Right kidney (tissue), 1 donor: ENCODE measurements around the gene GSTO2.
A peak's percentile ranks its signal among the peaks of the same experiment; 100 is the strongest.

Experiments used
- DNase-seq: peaks from one replicate; pipeline ENCODE4 v3.0.0-alpha.2; 2016

GSTO2 gene

DNA sequence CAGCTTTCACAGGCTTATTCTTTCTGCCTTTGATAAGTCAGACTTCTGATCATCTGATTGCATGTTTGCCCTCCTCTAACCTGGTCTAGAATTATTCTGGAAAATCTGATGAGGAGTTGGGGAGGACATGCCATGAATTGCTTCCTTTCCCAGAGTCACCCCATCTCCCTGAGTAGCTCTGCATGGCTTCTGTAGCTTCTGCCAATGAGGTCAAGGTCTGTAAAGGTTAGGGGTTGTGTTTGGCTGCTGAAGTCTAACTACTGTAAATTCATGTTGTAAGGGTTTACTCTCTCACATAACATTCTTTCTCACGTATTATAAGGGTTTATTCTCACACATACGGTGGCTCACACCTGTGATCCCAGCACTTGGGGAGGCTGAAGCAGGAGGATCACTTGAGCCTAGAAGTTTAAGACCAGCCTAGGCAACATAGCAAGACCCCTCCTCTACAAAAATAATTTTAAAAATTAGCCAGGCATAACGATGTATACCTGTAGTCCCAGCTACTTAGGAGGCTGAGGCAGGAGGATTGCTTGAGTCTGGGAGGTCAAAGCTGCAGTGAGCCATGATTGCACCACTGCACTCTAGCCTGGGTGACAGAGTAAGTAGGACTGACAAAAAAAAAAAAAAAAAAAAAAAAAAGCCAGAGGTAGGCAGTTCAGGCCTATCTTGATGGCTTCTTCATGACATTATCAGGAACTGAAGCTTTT, 10.7 kb downstream of the GSTO2 start:
- DNase-seq = no peak

DNA sequence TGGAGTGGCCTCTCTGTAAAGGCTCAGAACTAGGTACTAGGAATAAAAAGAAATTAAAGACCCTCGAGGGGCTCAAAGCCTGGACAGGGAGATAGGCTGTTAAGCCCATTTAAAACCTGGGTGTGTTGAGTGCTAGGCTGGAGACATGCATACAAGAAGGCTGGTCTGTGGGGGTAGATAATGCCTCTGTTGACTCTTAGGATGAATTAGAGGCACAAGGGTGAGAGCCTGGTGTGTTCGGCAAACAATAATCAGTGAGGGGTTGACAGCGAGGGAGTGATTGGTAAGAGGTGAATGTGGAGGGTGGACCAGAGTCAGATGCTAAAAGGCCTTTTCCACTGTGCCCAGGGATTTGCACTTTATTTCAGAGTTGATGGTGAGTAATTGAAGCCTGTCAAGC, 12.7 kb downstream of the GSTO2 start:
- DNase-seq = no peak

DNA sequence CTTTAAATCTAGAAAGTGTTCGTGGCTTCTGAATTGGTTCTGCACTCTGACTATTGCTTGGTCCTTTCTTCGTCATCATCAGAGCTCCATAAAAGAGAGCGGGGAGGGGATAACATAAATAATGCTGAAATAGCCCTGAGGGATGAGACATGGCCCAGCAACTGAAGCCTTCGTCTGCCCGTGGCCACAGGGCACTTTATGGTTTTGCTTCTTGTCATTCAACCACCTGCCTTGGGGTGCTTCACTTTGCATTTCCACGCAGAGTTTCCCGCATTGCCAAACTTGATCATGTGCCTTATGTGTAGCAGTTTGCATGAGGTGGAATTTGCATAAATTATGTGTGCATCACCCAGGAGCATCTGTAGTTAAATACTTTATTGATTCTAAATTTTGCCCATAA, 15.9 kb downstream of the GSTO2 start:
- no peak for DNase-seq

DNA sequence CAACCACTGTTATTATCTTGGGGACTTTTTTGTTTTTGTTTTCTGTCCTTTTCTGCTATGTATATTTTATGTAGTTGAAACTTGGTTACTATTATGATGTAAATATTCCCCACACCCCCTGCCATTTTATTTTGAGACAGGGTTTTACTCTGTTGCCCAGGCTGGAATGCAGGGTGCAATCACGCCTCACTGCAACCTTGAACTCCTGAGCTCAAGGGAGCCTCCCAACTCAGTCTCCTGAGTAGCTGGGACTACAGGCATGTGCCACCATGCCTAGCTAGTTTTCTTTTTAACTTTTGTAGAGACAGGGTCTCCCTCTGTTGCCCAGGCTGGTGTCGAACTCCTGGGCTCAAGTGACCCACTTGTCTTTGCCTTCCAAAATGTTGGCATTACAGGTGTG, 18.0 kb downstream of the GSTO2 start:
- no peak for DNase-seq

DNA sequence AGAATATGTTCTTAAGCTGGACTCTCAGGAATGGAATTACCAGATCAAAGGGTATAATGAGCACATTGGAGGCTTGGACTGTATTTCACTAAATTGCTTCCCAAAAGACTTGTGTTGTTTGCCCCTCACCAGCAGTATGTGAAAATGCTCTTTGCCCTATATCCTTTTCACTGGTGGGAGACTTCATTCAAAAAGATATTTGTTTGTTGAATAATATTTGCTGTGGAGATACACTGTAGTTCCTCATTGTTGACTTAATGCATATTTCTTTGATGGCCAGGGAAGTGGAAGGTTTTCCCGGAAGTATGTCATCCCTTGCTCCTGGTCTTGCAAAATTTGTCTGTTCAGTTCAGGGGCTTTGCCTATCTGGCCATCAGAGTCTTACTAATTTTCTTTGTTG, 19.4 kb downstream of the GSTO2 start:
- no peak for DNase-seq

DNA sequence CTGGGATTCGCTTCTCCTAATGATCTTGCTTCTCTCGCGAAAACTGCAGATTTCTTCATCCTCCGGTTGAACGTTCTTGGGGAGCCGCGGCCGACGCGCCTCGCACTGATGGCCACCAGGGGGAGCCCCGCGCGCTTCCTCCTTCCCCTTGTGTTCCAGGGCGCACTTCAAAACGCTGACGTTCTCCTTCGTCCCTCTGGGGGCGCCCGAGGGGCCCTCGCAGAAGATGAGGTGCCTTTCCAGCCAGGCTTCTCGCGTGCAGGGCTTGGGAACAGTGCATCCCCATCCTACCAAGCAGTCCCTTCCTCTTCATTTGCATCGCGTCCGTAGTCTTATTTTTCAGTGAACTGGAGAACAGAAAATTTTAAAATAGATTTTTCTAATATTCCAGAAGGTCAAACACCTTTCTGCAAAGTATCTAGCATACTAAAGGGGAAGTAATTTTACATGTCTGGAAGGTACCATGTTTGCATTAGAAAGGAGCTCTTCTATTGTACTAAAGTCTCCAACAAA, 22.5 kb downstream of the GSTO2 start:
- DNase-seq = peak; percentile 73

DNA sequence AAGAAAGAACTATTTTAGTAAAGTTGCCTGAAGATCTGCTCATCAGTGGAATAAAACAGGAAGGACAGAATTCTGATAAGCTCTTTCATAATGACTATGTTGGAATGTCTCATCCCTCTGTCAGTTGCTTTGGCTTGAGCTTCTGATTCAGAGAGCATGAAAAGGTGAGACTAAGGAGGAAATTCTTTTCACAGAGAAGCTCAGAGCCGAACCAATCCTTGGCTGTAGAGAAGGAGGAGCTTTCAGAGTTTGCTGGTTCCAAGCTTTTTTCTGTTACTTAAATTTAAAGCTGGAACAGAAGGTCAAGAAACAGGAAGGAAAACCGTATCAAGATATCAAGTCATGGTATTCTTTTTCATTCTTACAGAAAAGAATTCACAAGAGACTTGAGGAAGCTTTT, 24.0 kb downstream of the GSTO2 start:
- no peak for DNase-seq

DNA sequence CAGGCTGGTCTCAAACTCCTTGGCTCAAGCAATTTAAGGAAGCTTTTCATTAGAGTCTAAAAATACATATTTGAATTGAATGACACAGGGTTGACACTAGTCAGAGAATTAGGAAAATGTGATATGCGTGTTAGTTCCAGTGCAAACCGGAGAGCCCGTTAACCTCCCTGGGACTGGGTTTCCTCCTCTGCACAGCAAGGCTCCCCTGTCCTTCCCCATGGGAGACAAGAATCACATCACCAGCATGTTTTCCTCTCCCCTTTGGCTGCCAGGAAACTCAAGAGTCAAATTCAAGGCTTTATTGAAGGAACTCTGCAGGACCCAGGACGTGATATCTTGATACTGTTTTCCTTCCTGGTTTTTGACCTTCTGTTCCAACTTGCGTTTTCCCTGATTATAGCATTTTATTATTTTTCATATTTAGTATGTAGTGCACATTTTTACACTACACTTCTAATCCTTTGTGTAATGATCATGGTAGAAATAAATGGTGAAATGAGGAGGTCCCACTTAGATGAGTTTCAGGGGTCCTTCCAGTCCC, 24.9 kb downstream of the GSTO2 start:
- no peak for DNase-seq

DNA sequence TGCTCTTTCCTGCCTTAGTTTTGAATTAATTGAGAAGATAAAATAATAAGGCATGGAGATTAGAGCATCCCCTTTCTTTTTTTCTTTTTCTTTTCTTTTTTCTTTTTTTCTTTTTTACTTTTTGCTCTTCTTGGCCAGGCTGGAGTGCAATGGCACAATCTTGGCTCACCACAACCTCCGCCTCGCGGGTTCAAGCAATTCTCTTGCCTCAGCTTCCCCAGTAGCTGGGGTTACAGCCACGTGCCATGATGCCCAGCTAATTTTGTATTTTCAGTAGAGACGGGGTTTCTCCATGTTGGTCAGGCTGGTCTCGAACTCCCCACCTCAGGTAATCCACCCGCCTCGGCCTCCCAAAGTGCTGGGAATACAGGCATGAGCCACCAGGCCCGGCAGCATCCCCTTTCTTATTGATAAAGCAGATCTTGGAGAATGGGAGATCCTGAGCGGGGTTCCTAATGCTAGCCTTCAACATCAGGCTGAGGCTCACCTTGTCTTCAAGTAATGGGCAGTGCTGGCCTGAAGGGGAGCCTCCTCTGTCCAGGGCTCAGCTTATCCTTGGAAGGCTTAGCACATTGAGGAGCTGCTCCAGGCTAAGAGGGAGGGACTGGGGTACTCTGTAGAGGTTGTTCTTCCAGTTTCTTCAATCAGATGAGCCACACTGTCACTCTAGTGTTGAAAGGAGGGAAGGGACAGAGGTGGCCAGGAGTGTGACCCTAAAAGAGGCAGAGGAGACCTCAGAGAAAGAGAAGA, 27.9 kb downstream of the GSTO2 start:
- DNase-seq = no peak

DNA sequence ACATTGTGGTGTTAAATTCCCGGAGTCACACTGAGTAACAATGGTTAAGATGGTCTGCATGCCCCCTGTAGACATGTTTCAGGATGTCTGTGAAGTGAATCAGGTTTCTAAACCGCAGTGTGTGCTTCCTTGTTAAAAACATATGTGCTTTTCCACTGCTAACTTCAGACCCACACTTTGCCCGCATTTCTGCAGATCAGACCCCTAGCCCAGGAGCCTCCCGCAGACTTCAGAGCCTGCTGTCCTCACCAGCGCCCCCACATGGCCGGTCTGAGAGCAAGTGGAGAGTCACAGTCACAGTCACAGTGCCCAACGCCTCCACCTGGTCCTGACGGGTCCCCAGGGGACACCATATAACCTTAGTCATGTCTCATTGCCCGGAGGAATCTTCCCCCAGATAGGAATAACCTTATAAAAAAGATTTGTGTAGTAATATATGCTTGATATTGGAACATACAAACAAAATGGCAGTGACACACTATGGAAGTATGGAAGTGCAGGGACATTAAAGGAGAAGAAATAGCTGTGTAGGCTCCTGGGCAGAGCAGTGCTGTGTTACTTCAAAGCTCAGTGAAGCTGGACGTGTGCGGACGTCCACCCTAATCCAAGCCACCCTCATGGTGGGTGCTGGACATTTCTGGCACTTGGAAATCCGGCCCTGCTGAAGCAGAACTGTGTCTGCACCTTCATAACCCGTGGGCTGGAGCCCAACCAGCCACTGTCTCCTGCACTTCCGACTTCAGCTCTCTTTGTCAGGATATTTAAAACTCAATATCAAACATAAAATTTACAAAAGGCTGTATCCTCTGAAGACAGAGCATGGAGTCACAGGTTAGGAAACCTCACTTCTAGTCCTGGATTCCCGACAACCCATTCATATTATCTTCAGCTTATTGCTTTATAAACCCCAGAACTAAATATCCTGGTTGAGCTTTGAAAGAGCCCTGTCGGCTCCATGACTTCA, 29.0 kb downstream of the GSTO2 start:
- no peak for DNase-seq

DNA sequence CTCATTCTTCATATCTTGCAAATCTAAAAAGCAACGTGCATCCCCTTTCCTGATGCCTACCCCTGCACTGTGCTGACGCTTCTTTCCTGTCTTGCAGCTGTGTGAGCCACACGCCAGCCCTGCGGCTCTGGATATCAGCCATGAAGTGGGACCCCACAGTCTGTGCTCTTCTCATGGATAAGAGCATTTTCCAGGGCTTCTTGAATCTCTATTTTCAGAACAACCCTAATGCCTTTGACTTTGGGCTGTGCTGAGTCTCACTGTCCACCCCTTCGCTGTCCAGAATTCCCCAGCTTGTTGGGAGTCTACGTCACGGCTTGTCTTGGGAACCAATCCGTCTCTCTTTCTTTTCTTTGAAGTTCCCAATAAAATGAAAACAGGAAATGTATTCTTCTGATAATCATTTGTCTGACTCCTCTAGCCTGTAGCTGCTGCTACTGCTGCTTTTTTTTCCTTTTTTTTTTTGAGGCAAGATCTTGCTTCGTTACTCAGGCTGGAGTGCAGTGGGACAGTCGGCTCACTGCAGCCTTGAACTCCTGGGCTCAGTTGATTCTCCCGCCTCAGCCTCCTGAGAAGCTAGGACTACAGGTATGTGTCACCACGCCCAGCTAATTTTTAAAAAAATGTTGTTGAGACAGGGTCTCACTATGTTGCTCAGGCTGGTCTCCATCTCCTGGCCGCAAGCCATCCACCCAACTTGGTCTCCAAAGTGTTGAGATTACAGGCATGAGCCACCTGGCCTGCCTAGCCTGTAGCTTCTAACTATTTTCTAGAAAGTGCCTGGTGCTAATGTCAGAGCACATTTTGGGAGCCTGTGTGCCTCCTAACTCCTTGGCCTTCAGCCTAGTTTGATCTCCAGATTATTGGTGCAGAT, 30.3 kb downstream of the GSTO2 start:
- DNase-seq = no peak

DNA sequence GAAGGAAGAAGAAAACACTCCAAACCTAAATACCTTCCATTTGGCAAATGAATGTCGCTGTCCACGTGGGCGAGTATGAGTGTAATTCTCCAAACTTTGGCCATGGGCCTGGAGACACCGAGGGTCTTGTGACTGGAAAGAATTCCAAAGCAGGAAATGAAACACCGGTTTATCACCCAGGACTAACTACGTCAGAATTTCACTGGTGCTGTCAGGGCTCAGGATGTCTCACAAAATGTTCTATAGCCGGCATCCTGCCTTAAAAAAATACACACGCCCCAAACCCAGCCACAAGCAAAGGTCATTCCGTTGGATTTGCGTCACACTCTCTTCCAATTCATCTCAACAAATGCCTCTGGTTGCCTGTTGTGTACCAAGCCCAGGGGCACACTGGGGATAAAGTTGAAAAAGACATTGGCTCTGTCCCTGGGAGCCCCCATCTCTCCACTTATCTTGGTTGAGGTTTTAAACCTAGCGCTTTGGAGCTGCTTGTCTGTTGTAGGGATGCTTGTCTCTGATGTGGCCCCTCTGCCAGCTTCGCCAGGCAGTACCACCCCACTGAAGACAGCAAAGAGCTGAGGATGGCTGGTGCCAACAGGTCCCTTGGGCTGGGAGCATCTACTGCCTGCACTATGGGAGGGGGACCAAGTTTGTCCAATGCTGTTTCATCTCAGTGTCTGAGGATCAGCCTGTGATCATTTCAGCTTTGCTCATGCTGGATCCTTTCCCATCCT, 31.2 kb downstream of the GSTO2 start:
- DNase-seq = no peak

DNA sequence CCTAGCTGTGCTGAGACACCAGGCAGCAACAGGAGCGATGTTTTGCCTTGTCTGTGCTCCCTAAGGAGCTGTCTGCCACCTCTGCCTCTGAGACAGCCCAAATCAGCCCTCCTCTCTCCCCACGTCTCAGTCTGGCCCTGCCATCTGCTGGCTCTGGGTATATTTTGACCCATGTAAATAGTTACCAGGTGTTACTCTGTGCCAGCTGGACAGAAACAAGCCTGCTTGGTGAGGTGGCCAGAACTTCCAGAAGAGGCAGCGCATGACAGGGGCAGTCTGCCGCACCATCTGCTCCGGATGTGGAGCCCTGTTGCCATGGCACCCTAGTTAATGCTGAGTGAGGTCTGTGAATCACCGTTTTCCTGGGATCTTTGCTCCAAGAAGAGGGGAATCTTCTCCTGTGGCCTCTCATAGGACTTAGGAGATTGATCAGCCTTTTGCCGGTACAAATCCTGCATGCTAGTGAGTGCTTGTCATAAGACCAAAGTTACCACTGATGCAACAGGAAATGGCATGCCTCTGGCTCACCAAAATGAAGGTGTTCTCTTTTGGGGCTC, 31.8 kb downstream of the GSTO2 start:
- DNase-seq = no peak

DNA sequence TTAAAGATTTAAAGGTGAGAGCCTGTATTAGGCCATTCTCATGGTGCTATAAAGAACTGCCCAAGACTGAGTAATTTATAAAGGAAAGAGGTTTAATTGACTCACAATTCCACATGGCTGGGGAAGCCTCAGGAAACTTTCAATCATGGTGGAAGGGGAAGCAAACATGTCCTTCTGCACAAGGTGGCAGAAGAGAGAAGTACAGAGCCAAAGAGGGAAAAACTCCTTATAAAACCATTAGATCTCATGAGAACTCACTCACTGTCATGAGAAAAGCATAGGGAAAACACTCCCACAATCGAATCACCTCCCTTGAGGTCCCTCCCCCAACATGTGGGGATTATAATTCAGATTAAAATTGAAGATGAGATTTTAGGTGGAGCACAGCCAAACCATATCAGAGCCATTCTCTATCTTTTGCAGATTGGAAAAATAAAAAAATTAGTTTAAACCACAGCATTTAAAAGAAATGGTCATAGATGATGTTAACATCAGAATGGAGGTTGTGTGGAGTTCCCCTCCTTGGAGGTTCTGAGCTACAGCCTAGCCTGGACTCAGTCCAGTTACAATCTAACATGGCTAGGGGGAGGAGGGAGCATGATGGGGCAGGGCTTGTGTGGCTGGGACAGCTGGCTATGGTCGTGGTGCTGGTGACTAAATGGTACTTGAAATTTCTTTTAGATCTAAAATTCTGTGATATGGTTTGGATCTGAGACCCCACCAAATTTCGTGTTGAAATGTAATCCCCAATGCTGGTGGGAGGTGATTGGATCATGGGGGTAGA, 33.1 kb downstream of the GSTO2 start:
- DNase-seq = no peak

DNA sequence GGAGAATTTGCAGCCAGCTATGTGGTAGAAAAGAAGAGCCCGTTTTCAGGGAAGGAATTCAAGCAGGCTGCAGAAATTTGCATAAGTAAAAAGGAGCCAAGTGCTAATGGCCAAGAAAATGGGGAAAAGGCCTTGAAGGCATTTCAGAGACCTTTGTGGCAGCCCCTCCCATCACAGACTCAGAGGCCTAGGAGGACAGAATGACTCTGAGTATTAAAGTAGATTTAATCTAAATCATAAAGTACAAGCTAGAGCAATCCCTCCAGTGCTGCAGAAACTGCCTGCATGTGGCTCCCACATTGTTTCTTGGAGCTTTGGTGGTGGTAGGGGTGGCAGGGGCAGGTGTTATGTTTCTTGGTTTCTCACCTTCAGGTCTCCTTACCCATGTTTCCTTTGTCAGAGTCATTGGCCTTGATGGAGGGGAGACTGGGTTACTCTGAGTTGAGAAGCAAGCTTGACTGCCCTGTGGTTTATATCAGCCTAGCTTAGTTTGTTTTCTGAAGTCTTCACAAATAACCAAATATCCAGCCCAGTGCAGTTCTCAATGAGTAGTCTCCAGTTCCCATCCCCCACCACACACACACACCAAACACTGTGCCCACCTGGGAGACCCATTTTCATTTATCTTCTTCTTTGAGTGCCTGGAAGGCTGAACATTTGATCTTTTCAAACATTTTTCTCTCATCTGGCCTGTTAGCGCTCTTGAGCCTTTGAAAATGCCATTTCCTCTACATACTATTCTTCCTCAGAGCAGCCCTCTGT, 34.8 kb downstream of the GSTO2 start:
- no peak for DNase-seq

DNA sequence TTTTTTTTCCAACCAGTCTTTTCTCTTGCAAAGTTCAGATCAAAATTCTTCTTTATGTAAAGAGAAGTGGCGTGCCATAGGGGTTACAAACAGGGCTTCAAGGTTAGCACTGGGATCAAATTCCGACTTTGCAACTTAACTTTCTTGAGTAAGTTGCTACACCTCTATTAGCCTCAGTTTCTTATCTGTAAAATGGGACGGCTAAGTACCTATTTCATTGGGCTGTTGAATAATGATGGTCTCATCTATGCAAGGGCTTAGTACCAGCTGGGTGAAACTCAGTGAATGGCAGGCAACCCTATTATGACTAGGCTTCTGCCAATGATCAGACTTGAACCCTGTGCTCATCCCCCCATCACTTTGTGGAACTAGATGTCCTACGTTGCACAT, 35.4 kb downstream of the GSTO2 start:
- DNase-seq = no peak

DNA sequence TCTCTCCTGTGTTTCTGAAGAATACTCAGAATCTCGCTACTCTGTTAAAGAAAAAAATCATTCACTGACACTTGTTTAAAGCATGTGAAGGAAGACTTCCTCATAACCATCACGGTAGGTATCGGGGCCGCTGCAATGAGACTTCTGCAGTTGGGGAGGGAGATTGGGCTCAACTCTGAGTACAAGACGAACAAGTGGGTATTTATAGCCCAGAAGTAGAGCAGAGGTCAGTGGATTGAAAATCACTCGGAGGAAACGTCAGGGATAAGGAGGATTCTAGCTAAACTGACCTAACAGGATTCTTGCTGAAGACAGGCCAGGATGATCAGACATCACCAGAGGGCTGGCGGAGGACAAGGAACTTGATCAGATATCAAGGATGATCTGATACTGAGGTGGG, 35.9 kb downstream of the GSTO2 start:
- DNase-seq = no peak

DNA sequence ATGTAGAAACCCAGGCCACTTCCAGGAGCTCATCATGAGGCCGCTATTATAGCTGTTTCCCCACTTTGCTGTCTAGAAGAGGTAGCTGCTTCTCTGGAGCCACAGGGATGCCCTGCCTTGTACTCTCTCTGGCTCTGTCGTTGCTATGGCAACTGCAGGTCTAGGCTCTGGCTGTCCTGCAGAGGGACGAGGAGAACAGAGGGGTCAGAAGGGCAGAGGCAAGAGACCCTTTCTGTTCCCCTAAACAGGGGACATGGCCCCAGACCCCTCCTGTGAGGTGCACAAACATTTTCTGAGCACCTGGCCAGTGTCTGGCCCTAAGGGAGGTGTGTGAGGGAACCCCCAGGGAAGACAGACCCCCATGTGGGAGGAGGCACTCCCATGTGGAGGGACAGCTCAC, 37.9 kb downstream of the GSTO2 start:
- no peak for DNase-seq
